Smooth muscle cell of the umbilical artery (primary cell): ENCODE measurements around the gene MEAF6. TPM values are rescaled to one million over a fixed set of nuclear protein-coding genes. Genes with fewer than 3 reads are reported as not detected.

Experiments
- total RNA-seq: library from RNA; depleted of rRNA; stranded (reverse); fragments of >200 nt; gene quantifications from 2 replicates; pipeline ENCODE4 v1.2.3, GENCODE V29; 2014

MEAF6 gene
- total RNA-seq = 58.5 and 70.1 TPM in 2 replicates

DNA sequence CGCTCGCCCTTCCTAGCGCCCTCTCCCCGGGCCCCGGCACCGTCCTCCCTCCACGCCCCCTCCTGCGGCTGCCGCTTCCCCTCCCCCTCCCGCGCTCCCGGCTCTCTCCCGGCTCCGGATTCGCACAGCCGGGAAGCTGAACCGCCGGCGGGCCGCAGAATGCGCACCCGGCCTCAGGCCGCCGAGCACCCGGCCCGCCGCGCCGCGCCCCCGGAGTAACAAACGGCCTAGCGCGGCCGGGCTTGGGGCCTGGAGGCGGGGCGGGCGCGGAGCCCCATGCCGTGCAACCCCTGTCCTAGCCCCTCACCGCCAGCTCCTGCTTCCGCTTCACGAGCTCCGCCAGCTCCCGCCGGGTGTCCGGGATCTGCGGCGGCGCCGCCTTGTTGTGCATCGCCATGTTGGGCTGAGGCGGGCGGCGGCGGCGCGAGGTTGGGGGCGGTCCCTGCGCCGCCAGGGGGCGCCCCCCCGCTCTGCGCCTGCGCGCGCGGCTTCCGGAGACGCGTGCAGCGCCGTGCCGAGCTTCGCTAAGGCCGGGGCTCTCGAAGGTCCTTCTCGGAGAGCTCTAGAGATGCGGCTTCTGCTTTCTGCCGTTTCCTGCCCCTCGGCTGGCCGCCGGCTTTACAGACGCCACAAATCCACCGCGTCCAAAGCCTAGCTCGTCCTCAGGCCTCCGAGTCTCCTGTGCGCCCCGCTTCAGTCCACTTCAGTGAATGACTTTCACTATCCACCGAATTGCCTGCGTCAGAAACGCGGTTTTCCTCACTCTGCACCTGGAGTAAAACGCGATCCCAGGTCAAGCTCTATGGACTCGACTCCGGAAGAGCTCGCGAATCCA is at the start of gene MEAF6:
Gene MEAF6, minus strand, starts transcription at position 417 of the 835 bp plus-strand sequence. Its CDS starts 20 bp downstream, at position 397.

DNA sequence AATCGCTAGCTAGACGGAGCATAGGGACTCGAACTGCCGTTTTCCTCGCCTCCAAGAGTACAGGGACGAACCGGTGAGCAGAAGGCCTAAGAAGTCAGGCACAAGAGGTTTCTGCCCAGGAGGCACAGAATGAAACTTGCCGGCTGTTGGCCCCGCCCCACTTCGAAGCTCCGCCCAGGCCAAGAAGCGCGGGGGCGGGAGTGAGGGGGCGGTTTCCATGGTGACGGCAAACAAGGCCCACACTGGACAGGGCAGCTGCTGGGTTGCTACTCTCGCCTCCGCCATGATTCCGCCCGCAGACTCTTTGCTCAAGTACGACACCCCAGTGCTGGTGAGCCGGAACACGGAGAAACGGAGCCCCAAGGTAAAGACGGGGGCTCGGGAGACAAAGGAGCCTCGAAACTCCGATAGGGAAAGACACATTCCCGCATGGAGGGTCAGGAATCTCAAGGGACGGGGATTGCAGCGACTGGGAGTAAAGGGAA is 42.2 kb upstream of the MEAF6 start, which contains the start of gene DNALI1:
Gene DNALI1, plus strand, starts transcription at position 229 of the 485 bp plus-strand sequence. Its CDS starts 55 bp downstream, at position 284.

DNA sequence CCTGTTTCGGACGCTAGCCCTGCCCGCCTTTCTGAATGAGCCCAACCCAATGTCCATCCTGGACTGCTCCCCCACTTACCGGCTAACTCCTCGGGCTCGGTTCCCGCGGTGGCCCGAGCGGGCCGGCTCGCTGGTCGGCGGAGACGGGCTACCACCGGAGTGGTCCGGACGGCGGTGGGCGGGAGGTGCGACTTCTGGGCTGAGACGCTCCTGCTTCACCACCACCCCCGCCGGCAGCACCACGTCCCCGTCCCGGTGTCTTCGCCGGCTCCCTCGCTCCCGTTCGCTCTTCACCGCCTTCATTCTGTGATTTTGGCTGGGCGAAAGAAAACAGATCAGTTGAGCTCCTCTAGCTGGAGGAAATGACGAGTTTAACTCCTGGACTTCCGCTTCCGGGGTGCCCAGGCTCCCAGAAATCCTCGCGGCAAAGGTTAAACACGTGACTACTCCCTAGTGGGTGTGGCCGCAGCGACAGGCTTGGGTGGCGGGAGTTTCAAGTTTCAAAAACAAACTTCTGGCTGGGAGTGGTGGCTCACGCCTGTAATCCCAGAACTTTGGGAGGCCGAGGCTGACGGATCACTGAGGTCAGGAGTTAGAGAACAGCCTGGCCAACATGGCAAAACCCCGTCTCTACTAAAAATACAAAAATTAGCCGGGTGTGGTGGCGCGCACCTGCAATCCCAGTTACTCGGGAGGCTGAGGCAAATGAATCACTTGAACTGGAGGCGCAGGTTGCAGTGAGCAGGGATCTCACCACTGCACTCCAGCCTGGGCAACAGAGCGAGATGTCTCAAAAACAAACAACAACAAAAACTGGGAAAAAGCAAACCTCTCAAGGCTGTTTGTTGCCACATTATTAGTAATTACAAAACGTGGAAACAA is 39.6 kb upstream of the MEAF6 start, which contains the start of gene SNIP1:
Gene SNIP1, minus strand, starts transcription at position 367 of the 882 bp plus-strand sequence. Its CDS starts 64 bp downstream, at position 303.

GRCh38 chr1:37474046-37474696 is 40.4 kb downstream of the MEAF6 start, which contains the start of gene ZC3H12A:
TSS of gene ZC3H12A (plus strand) at chr1:37474580. CDS start at chr1:37475497, 917 bp downstream.

Other genes with a start within 250 kb of the MEAF6 start
- gene ZC3H12A, start 40.2 kb downstream of the MEAF6 start, total RNA-seq = 30.4 and 35.3 TPM in 2 replicates
- 9.8 and 12.7 TPM in 2 replicates for gene SNIP1, start 39.5 kb upstream of the MEAF6 start, total RNA-seq
- 0.89 and 1.9 TPM in 2 replicates for gene DNALI1, start 42.2 kb upstream of the MEAF6 start, total RNA-seq
- 44.5 and 81.6 TPM in 2 replicates for gene GNL2, start 81.2 kb upstream of the MEAF6 start, total RNA-seq
- not detected in 2 replicates for gene RSPO1, start 120.1 kb upstream of the MEAF6 start, total RNA-seq
- 0.30 and 7.3 TPM in 2 replicates for gene CDCA8, start 177.8 kb upstream of the MEAF6 start, total RNA-seq